ENCODE data around the gene ZNF346. TPM values are rescaled to one million over a fixed set of nuclear protein-coding genes. Genes with fewer than 3 reads are reported as not detected.

The ZNF346 gene
- total RNA-seq, 2 experiments from 2014 or later, result 36.6 to 42.4 TPM

DNA sequence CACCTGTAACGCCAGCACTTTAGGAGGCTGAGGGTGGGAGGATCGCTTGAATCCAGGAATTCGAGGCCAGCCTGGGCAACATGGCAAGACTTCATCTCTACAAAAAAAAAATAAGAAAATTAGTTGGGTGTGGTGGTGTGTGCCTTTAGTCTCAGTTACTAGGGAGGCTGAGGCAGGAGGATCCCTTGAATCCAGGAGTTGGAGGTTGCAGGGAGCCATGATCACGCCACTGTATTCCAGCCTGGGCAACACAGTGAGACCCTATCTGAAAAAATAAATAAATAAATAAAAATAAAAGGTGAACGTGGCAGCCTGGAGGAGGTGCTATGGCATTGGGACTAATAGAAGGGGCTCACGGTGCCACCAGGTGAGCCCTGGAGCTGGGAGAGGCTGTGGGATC lies 71.3 kb downstream of the ZNF346 start:
- BruUV-seq (replicated peaks), result no TSS peak
- Histone ChIP-seq H3K9me3 (ENCODE audit: low read length) (no peaks in the 10 kb centered on the region), H3K27ac (ENCODE audit: low read depth, low read length, poor library complexity, severe bottlenecking) (no peak overlapping the region), H3K4me3 (ENCODE audit: low read depth, low read length, poor library complexity, severe bottlenecking) (no peak overlapping the region), H3K9me2 (ENCODE audit: insufficient read depth, low read length) (no peaks in the 10 kb centered on the region), H4K20me1 (ENCODE audit: insufficient read depth, low read length) (no peaks in the 10 kb centered on the region), H3K4me2 (ENCODE audit: low read length) (no peak overlapping the region), H2AFZ (ENCODE audit: low read length) (no peak overlapping the region), H3K79me2 (ENCODE audit: insufficient read depth, low read depth, low read length) (no peaks in the 10 kb centered on the region), H3K4me1 (ENCODE audit: insufficient read depth, low read length, poor library complexity, severe bottlenecking) (no peaks in the 10 kb centered on the region), H3K36me3 (ENCODE audit: insufficient read depth, low read length) (no peaks in the 10 kb centered on the region)
- ChIA-PET POLR2A (no interaction called here), CTCF (ENCODE audit: unreplicated experiment) (no interaction called here)
- TF ChIP-seq, protein P1, sequence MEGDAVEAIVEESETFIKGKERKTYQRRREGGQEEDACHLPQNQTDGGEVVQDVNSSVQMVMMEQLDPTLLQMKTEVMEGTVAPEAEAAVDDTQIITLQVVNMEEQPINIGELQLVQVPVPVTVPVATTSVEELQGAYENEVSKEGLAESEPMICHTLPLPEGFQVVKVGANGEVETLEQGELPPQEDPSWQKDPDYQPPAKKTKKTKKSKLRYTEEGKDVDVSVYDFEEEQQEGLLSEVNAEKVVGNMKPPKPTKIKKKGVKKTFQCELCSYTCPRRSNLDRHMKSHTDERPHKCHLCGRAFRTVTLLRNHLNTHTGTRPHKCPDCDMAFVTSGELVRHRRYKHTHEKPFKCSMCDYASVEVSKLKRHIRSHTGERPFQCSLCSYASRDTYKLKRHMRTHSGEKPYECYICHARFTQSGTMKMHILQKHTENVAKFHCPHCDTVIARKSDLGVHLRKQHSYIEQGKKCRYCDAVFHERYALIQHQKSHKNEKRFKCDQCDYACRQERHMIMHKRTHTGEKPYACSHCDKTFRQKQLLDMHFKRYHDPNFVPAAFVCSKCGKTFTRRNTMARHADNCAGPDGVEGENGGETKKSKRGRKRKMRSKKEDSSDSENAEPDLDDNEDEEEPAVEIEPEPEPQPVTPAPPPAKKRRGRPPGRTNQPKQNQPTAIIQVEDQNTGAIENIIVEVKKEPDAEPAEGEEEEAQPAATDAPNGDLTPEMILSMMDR (conservative IDR thresholded peaks at IDR 0.05; ENCODE audit: low read length), result no peak
- TF ChIP-seq EZH2phosphoT487 (IDR thresholded peaks at IDR 0.05; ENCODE audit: borderline replicate concordance, low read depth, low read length), result no peak
- intact Hi-C loops (cut with micrococcal nuclease; ENCODE audit: unreplicated experiment), result no loop called here
- no peak for DNase-seq (ENCODE audit: low spot score)

DNA sequence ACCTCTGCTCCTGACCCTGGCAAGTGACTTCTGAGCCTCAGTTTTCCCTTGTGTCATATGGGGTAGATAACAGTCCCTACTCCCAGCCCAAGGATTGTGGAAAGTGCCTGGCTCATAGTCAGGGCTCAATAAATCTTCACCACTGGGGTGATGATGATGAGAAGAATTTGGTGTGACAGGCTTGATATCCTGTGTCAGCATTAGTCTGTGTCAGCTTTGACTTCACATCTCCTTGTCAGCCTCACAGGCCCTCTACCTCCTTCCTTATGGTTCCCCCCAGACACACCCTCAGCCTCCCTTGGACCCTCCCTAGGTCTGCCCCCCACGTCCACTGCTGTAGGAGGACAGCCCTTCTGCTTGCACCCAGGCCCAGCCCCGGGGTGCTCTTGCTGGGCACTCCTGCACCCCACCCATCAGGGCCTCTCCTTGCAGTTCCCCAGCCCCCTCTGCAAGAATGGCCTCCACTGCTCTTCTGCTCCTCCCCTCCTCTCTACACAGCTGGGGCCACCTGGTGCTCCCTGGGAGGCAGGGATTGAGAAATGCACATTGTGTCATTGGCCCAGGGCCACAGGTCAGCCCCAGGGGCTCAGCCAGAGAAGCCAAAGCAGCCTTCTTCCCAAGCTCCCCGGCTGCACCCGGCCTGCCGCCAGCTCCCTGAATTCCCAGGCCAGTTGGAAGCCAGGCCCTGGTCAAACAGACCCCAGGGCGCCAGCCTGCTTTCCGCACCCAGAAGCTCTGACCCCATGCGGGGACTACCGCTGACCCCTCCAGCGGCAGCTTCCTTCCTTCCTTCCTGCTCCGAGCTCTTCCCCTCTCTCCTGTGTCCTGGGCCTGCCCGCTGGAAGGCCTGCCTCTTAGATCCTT lies 72.0 kb downstream of the ZNF346 start:
- CTCF ChIA-PET (ENCODE audit: unreplicated experiment), result no interaction called here
- no peak overlapping the region for H3K4me3 ChIP-seq (ENCODE audit: low read depth, low read length, poor library complexity, severe bottlenecking)
- H3K9me3 ChIP-seq (ENCODE audit: low read length), result no peaks in the 10 kb centered on the region
- H3K27ac ChIP-seq (ENCODE audit: low read depth, low read length, poor library complexity, severe bottlenecking), result no peak overlapping the region
- H3K79me2 ChIP-seq (ENCODE audit: insufficient read depth, low read depth, low read length), result no peaks in the 10 kb centered on the region
- no peak for DNase-seq (ENCODE audit: low spot score)
- H3K36me3 ChIP-seq (ENCODE audit: insufficient read depth, low read length), result no peaks in the 10 kb centered on the region
- H3K4me1 ChIP-seq (ENCODE audit: insufficient read depth, low read length, poor library complexity, severe bottlenecking), result peaks cover 2% of the 10 kb centered on the region
- no peak overlapping the region for H2AFZ ChIP-seq (ENCODE audit: low read length)
- H3K9me2 ChIP-seq (ENCODE audit: insufficient read depth, low read length), result no peaks in the 10 kb centered on the region
- POLR2A ChIA-PET, result no interaction called here
- no peaks in the 10 kb centered on the region for H4K20me1 ChIP-seq (ENCODE audit: insufficient read depth, low read length)
- no TSS peak for BruUV-seq (replicated peaks)
- intact Hi-C loops (cut with micrococcal nuclease; ENCODE audit: unreplicated experiment), result no loop called here
- TF ChIP-seq, protein P1 (conservative IDR thresholded peaks at IDR 0.05; ENCODE audit: low read length), result no peak
- no peak for TF ChIP-seq EZH2phosphoT487 (IDR thresholded peaks at IDR 0.05; ENCODE audit: borderline replicate concordance, low read depth, low read length)
- no peak overlapping the region for H3K4me2 ChIP-seq (ENCODE audit: low read length)

DNA sequence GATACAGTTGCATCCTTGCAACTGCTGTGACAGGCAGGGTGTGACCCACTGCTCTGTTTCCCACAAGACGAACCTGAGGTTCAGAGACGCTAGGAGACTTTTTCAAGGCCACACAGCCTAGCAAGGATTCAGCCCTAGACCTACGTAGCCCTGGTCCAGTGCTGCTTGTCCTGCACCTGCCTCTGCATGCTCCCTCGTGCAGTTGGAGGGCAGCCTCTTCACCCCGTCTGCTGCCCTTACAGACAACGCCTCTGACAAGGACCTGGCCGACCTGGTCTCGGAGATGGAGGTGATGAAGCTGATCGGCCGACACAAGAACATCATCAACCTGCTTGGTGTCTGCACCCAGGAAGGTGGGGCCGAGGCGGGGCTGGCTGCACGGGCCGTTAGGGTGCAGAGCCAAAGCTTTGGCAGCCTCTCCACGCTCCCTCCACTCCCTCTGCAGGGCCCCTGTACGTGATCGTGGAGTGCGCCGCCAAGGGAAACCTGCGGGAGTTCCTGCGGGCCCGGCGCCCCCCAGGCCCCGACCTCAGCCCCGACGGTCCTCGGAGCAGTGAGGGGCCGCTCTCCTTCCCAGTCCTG lies 72.7 kb downstream of the ZNF346 start:
- DNase-seq (ENCODE audit: low spot score), result no peak
- Histone ChIP-seq H3K9me3 (ENCODE audit: low read length) (no peaks in the 10 kb centered on the region), H3K4me1 (ENCODE audit: insufficient read depth, low read length, poor library complexity, severe bottlenecking) (peaks cover 5% of the 10 kb centered on the region), H3K36me3 (ENCODE audit: insufficient read depth, low read length) (no peaks in the 10 kb centered on the region), H2AFZ (ENCODE audit: low read length) (no peak overlapping the region), H3K4me3 (ENCODE audit: low read depth, low read length, poor library complexity, severe bottlenecking) (no peak overlapping the region), H3K27ac (ENCODE audit: low read depth, low read length, poor library complexity, severe bottlenecking) (no peak overlapping the region), H4K20me1 (ENCODE audit: insufficient read depth, low read length) (no peaks in the 10 kb centered on the region), H3K4me2 (ENCODE audit: low read length) (no peak overlapping the region), H3K9me2 (ENCODE audit: insufficient read depth, low read length) (no peaks in the 10 kb centered on the region), H3K79me2 (ENCODE audit: insufficient read depth, low read depth, low read length) (no peaks in the 10 kb centered on the region)
- POLR2A ChIA-PET, result interaction anchor here (0.6 kb wide), 1 partner anchor 138 kb away, joined by 5 read pairs; no protein-coding TSS in a partner anchor
- intact Hi-C loops (cut with micrococcal nuclease; ENCODE audit: unreplicated experiment), result no loop called here
- TF ChIP-seq EZH2phosphoT487 (IDR thresholded peaks at IDR 0.05; ENCODE audit: borderline replicate concordance, low read depth, low read length), result no peak
- CTCF ChIA-PET (ENCODE audit: unreplicated experiment), result no interaction called here
- no TSS peak for BruUV-seq (replicated peaks)
